ENCODE measurements around the gene MAP3K5.
A peak's percentile ranks its signal among the peaks of the same experiment; 100 is the strongest.

MAP3K5 gene

GRCh38 chr6:136655239-136656014, 136.8 kb downstream of the MAP3K5 start:
- DNase-seq, result no peak
- intact Hi-C loops (cut with DNase I), result no loop called here

GRCh38 chr6:136654086-136654485, 138.2 kb downstream of the MAP3K5 start:
- no peak for DNase-seq
- intact Hi-C loops (cut with DNase I), result no loop called here

DNA sequence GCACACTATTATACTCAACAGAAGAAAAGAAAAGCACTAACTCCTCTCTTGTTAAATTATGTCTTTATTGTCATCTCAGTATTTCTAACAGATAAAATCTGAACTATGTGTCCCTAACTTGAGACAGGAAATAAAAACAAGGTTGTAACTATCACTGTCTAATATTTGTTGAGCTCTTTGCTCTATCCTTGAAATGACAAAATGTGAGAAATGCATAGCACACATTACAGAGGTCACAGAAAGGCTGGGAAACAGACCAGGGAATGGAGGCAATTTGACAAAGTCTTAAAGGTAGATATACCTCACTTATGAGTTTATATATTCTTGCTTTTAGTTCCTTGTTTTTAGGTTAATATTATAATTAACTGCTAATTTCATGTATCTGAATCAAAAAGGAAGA, 139.6 kb downstream of the MAP3K5 start:
- intact Hi-C loops (cut with DNase I), result no loop called here
- DNase-seq, result no peak

- intact Hi-C loops (cut with DNase I), result no loop called here
- no peak for DNase-seq
These were observed 140.3 kb downstream of the MAP3K5 start for GRCh38 chr6:136651982-136652381.

DNA sequence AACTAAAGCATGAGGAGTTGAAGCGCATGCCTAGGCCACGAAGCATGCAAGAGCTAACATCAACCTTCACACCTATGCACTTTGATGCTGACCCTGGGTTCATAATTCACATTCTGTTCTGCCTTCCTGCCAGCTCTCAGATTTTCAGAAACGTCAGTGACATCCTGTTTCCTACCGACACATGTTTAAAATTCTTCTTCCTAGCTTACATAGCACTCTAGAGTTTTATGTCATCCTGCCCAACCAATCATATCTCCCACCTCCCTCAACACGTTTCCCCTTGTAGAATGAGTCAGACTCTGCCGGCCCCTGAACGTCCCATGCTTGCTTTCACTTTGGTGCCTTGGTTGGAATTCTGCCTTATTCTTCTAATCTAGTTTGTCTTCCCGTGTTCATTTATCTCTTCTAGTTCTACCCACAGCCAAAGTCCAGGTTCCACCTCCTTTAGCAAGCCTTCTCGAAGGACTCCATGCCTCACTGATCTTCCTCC, 144.9 kb downstream of the MAP3K5 start:
- intact Hi-C loops (cut with DNase I), result no loop called here
- DNase-seq, result no peak

DNA sequence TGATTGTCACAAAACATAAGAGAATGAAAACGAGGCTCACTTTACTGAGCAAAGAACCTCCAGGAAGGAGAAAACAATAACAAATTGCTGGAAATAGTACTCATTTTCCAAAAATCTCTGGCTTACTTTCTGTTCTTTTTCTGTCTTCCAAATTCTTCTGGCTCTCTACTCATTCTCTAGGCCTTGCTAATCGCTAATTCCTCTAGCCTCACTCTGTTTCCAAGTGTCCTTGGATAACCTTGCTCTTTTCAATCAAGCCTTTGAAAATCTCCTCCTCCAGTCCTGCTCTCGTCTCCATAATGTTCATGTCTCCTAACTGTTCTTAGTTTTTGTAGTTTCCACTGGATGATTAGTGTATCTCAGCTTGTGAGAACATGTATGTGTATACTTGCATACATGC, 145.9 kb downstream of the MAP3K5 start:
- intact Hi-C loops (cut with DNase I), result no loop called here

GRCh38 chr6:136644597-136644952, 147.7 kb downstream of the MAP3K5 start:
- intact Hi-C loops (cut with DNase I), result loop anchor here (1.0 kb wide), 1 partner anchor 149 kb away; no protein-coding TSS in a partner anchor

More for the DNA sequence above, 145.9 kb downstream of the MAP3K5 start:
- no peak for DNase-seq

GRCh38 chr6:136643850-136644596, 148.3 kb downstream of the MAP3K5 start:
- DNase-seq, result peak; percentile 41 to 95 (median 76)
- intact Hi-C loops (cut with DNase I), result loop anchor here (1.0 kb wide), 1 partner anchor 149 kb away; no protein-coding TSS in a partner anchor

More at GRCh38 chr6:136644597-136644952, 147.7 kb downstream of the MAP3K5 start:
- DNase-seq, result no peak

GRCh38 chr6:136641873-136642465, 150.3 kb downstream of the MAP3K5 start:
- no peak for DNase-seq
- intact Hi-C loops (cut with DNase I), result no loop called here

GRCh38 chr6:136641166-136641565, 151.1 kb downstream of the MAP3K5 start:
- DNase-seq, result no peak
- intact Hi-C loops (cut with DNase I), result no loop called here

DNA sequence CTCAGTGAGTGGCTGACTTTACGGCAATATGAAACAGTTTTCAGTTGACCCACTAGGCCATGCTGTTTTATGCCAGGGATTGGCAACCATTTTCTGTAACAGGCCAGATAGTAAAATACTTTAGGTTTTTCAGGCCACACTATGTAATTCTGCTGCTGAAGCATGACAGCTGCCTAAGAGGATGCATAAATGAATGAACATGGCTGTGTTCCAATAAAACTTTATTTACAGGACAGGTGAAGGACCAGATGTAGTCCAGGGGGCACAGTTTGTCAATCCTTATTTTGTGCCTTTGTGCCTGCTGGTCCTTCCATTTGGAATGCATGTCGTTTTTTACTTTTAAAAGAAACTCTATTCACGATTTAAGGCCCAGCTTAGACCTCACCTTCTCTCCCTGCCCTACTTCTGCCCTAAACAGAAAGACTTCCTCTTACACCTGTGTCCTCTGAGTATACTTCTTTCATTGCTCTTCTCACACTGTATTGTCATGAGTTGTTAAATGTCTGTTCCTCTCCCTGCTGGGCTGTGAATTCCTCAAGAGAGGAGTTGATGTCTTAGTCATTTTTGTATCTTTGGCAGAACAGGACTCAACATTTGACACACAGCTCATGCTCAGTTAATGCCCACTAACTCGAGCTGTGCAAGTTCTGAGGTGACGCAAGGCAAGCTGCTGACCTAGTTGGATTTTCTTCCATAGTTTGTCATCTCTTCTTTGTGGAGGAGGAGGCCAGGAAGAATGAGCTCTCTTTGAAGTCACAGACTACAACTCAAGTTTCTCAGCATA, 152.0 kb downstream of the MAP3K5 start:
- intact Hi-C loops (cut with DNase I), result no loop called here
- DNase-seq, result no peak

GRCh38 chr6:136639702-136640101, 152.6 kb downstream of the MAP3K5 start:
- intact Hi-C loops (cut with DNase I), result no loop called here
- DNase-seq, result no peak

DNA sequence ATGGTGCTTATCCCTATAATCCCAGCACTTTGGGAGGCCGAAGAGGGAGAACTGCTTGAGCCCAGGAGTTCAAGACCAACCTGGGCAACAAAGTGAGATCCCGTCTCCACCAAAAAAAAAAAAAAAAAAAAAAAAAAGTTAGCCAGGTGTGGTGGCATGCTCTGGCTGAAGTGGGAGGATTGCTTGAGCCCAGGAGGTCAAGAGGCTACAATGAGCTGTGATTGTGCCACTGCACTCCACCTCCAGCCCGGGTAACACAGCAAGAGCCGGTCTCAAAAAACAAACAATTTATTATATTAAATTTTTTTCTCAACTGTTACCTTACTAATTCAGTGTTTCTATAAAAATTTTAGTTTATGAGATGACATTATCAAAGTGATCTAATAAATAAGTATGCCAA, 156.7 kb downstream of the MAP3K5 start:
- no peak for DNase-seq
- intact Hi-C loops (cut with DNase I), result no loop called here

DNA sequence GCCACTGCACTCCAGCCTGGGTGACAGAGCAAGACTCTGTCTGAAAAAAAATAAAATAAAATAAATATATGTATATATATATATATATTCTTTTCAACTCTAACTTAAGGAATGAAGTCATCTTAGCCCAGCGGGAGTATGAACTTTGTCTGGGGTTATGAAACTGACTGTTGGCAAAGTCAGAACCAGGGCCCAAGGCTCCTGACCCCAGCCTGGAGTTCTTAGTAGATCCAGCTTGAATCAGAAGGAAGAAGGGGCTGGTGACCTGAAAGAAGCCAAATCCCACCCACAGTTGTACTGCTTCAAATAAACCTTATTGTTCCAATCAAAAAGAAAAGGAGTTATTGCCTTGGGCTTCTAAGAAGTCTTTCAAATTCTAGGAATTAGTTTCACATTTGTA, 158.9 kb downstream of the MAP3K5 start:
- DNase-seq, result no peak
- intact Hi-C loops (cut with DNase I), result no loop called here

- intact Hi-C loops (cut with DNase I), result no loop called here
- DNase-seq, result no peak
These were observed 163.3 kb downstream of the MAP3K5 start for GRCh38 chr6:136628996-136629395.

DNA sequence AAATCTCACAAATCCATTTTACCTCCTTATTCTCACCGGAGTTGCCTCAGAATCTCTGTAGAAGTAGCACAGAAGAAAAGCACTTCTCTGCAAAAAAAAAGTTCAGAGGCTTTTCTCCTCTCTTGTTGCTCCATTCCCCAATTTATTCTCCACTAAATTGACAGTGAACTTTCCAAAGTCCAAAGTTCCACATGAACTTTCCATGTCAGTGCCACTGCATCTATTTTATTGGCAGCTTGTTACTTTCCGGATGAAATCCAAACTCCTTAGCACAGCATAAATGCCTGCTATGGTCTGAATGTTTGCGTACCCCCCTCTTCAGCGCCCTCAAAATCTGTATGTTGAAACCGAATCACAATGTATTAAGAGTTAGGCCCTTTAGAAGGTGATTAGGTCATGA, 165.1 kb downstream of the MAP3K5 start:
- intact Hi-C loops (cut with DNase I), result no loop called here
- no peak for DNase-seq

DNA sequence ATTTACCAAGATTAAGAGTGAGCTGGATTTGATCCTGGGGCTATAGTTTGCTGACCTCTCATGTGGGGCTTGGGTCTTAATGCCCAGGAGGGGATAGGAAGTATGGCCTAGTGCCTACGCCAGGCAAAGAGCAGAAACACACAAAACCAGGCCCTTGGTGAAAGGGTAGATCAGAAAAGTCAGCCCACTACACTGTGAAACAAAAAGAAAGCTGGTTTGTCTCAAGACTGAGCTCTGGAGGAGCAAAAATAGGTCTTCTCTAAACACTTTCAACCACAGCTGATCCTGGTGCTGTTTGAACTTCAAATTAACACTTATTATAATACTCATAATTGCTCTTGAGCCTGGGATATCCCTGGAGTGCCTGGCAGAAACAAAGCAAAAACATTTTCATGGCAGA, 167.0 kb downstream of the MAP3K5 start:
- DNase-seq, result no peak
- intact Hi-C loops (cut with DNase I), result no loop called here

DNA sequence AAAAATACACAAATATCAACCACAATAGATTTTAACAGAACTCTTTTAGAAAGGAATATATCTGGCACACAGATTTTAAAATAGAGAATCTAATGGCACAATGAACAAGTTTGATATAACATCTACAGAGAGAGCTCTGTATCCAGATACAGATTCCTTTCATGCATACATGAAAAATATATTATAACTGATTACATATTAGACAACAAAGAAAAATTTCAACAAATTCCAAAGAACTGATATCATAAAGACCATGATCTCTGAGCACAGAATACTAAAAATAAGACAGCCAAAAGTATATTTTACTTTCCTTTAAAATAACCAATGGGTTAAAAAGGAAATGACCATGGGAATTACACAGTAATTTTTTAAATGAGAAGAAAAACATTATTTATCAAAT, 167.9 kb downstream of the MAP3K5 start:
- DNase-seq, result no peak
- intact Hi-C loops (cut with DNase I), result no loop called here

DNA sequence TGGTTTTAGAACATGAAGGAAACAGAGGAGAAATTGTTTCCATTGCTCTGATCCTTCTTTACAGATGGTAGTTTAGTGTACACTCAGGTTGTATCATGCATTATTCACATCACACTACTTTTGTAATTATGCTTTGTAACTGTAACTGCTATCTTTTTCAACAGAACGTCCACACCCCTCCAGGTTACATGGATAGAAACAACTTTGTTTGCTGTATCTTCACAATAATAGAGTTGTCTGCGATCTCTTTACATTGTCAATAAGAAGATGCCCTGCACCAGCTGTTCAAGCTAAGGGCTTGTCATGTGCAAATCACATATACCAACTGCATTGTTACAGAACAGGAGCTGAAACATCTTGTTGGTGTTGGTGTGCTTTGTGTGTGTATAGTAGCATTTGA, 174.2 kb downstream of the MAP3K5 start:
- no peak for DNase-seq
- intact Hi-C loops (cut with DNase I), result no loop called here

DNA sequence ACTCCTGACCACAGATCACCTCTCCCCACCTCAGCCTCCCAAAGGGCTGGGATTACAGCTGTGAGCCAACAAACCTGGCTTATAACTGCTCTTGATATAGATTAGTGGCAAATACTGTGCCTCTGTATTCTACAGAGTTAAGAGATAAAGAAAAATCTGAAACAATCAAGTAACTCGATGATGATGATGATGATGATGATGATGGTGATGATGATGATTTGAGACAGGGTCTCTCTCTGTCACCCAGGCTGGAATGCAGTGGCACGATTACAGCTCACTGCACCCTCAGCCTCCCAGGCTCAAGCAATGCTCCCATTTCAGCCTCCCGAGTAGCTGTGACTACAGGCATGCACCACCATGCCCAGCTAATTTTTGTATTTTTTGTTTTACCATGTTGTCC, 175.8 kb downstream of the MAP3K5 start:
- intact Hi-C loops (cut with DNase I), result no loop called here
- DNase-seq, result no peak

- intact Hi-C loops (cut with DNase I), result no loop called here
- DNase-seq, result no peak
These were observed 177.3 kb downstream of the MAP3K5 start for GRCh38 chr6:136614994-136615393.
